HCEC 1CT (cell line): ENCODE results near the gene INPP5E.

Experiments
- DNase-seq: peaks from one replicate; pipeline ENCODE4 v3.0.0-alpha.2; 2017

INPP5E gene

GRCh38 chr9:136401173-136401922 is 38.3 kb downstream of the INPP5E start:
- DNase-seq = no peak

GRCh38 chr9:136400038-136400834 is 39.4 kb downstream of the INPP5E start, which contains the start of gene SNAPC4:
Gene SNAPC4, minus strand, starts transcription at chr9:136400170. Its CDS starts 1,742 bp downstream, at chr9:136398428.
- peak; percentile 78 for DNase-seq

GRCh38 chr9:136399176-136400037 is 40.2 kb downstream of the INPP5E start:
- DNase-seq = peak; percentile 22

- no peak for DNase-seq
Measured at GRCh38 chr9:136398286-136398685, 41.4 kb downstream of the INPP5E start.

GRCh38 chr9:136397643-136398042 is 42.0 kb downstream of the INPP5E start:
- no peak for DNase-seq

GRCh38 chr9:136396219-136396515 is 43.5 kb downstream of the INPP5E start:
- no peak for DNase-seq

GRCh38 chr9:136395345-136396218 is 44.1 kb downstream of the INPP5E start:
- DNase-seq = no peak

GRCh38 chr9:136395020-136395340 is 44.7 kb downstream of the INPP5E start:
- DNase-seq = no peak

- DNase-seq = no peak
Measured at GRCh38 chr9:136394312-136395019, 45.2 kb downstream of the INPP5E start.

- DNase-seq = no peak
Measured at GRCh38 chr9:136393531-136393930, 46.1 kb downstream of the INPP5E start.

GRCh38 chr9:136392538-136393449 is 46.9 kb downstream of the INPP5E start:
- no peak for DNase-seq

- no peak for DNase-seq
Measured at GRCh38 chr9:136391737-136392537, 47.7 kb downstream of the INPP5E start.

GRCh38 chr9:136389396-136389795 is 50.2 kb downstream of the INPP5E start:
- no peak for DNase-seq

GRCh38 chr9:136387217-136387616 is 52.4 kb downstream of the INPP5E start:
- no peak for DNase-seq

- no peak for DNase-seq
Measured at GRCh38 chr9:136386018-136386417, 53.6 kb downstream of the INPP5E start.

GRCh38 chr9:136385015-136385414 is 54.6 kb downstream of the INPP5E start:
- no peak for DNase-seq

- no peak for DNase-seq
Measured at GRCh38 chr9:136383436-136383835, 56.2 kb downstream of the INPP5E start.

- no peak for DNase-seq
Measured at GRCh38 chr9:136381966-136382513, 57.6 kb downstream of the INPP5E start.

- DNase-seq = no peak
Measured at GRCh38 chr9:136381311-136381710, 58.3 kb downstream of the INPP5E start.
